GM18870 (cell line): ENCODE data around the gene DCK.

ENCODE experiments used
- ATAC-seq: cut with Tn5 transposase; IDR thresholded peaks from one replicate; pipeline ENCODE4 v1.9.1; 2021; ENCODE audit warnings: moderate library complexity; ENCODE audit not compliant: unreplicated experiment

Gene DCK

GRCh38 chr4:70993181-70994068 is at the start of gene DCK:
Gene DCK, plus strand, starts transcription at chr4:70993649. Its CDS starts 187 bp downstream, at chr4:70993836.
- ATAC-seq: peak; percentile 59

GRCh38 chr4:70945046-70945445 is 48.4 kb upstream of the DCK start:
- peak; percentile 53 for ATAC-seq

GRCh38 chr4:70945452-70946055 is 47.9 kb upstream of the DCK start:
- no peak for ATAC-seq

GRCh38 chr4:70946939-70947338 is 46.5 kb upstream of the DCK start:
- ATAC-seq: no peak

GRCh38 chr4:70948665-70949260 is 44.7 kb upstream of the DCK start:
- ATAC-seq: no peak

GRCh38 chr4:70954032-70954431 is 39.4 kb upstream of the DCK start:
- ATAC-seq: no peak

GRCh38 chr4:70956549-70957210 is 36.8 kb upstream of the DCK start:
- no peak for ATAC-seq

- ATAC-seq: no peak
These were observed 34.8 kb upstream of the DCK start for GRCh38 chr4:70958681-70959080.

GRCh38 chr4:70969076-70969475 is 24.4 kb upstream of the DCK start:
- ATAC-seq: no peak

GRCh38 chr4:70976252-70976651 is 17.2 kb upstream of the DCK start:
- ATAC-seq: no peak

- ATAC-seq: peak; percentile 69
These were observed 13.9 kb upstream of the DCK start for GRCh38 chr4:70979445-70980008.

GRCh38 chr4:70980196-70980595 is 13.3 kb upstream of the DCK start:
- ATAC-seq: no peak

- no peak for ATAC-seq
These were observed 9.3 kb upstream of the DCK start for GRCh38 chr4:70984106-70984505.

GRCh38 chr4:70984589-70984988 is 8.9 kb upstream of the DCK start:
- ATAC-seq: no peak

- no peak for ATAC-seq
These were observed 1.9 kb upstream of the DCK start for GRCh38 chr4:70991596-70991995.

GRCh38 chr4:70992391-70992881 is 1.0 kb upstream of the DCK start:
- no peak for ATAC-seq

GRCh38 chr4:70994069-70994366 is 569 bp downstream of the DCK start:
- no peak for ATAC-seq

GRCh38 chr4:70994387-70995099 is 1.1 kb downstream of the DCK start:
- ATAC-seq: peak; percentile 59

- no peak for ATAC-seq
These were observed 2.5 kb downstream of the DCK start for GRCh38 chr4:70996018-70996360.

- ATAC-seq: no peak
These were observed 3.6 kb downstream of the DCK start for GRCh38 chr4:70997036-70997435.

- ATAC-seq: no peak
These were observed 4.1 kb downstream of the DCK start for GRCh38 chr4:70997546-70997945.
